H9 (cell line): ENCODE results near the gene PISD. TPM values are rescaled to one million over a fixed set of nuclear protein-coding genes. Genes with fewer than 3 reads are reported as not detected.

Experiments
- DNase-seq: peaks from one replicate; pipeline ENCODE4 v3.0.0-alpha.2; 2017
- H2AFZ ChIP-seq: one replicate; pipeline ENCODE4 v1.6.1; 2013; ENCODE audit warnings: mild to moderate bottlenecking, low read length, control low read depth, moderate library complexity
- H2AK5ac ChIP-seq: 2 replicates; pipeline ENCODE4 v1.6.1; 2013; ENCODE audit warnings: low read length, control low read depth, mixed read lengths; ENCODE audit not compliant: insufficient read length
- H2BK120ac ChIP-seq: one replicate; pipeline ENCODE4 v1.6.1; 2013; ENCODE audit warnings: low read depth, mild to moderate bottlenecking, low read length, control low read depth, inconsistent platforms; ENCODE audit not compliant: poor library complexity, severe bottlenecking
- H2BK12ac ChIP-seq: 2 replicates; pipeline ENCODE4 v1.6.1; 2013; ENCODE audit warnings: low read length, control low read depth, mixed read lengths, low read depth; ENCODE audit not compliant: insufficient read length
- H2BK15ac ChIP-seq: 2 replicates; pipeline ENCODE4 v1.6.1; 2013; ENCODE audit warnings: low read depth, low read length, control low read depth
- H2BK20ac ChIP-seq: one replicate; pipeline ENCODE4 v1.6.1; 2013; ENCODE audit warnings: low read depth, mild to moderate bottlenecking, low read length, control low read depth, inconsistent platforms; ENCODE audit not compliant: poor library complexity, severe bottlenecking
- H2BK5ac ChIP-seq: 2 replicates; pipeline ENCODE4 v1.6.1; 2013; ENCODE audit warnings: low read length, control low read depth, mixed read lengths; ENCODE audit not compliant: insufficient read length
- H3K14ac ChIP-seq: 2 replicates; pipeline ENCODE4 v1.6.1; 2013; ENCODE audit warnings: low read length, control low read depth; ENCODE audit not compliant: insufficient read depth
- H3K18ac ChIP-seq: 2 replicates; pipeline ENCODE4 v1.6.1; 2013; ENCODE audit warnings: low read depth, mild to moderate bottlenecking, mixed read lengths, low read length, control low read depth; ENCODE audit not compliant: insufficient read length
- H3K23ac ChIP-seq: 2 replicates; pipeline ENCODE4 v1.6.1; 2013; ENCODE audit warnings: low read length, control low read depth, mixed read lengths, low read depth; ENCODE audit not compliant: insufficient read length
- H3K23me2 ChIP-seq: 2 replicates; pipeline ENCODE4 v1.6.1; 2013; ENCODE audit warnings: low read depth, mild to moderate bottlenecking, mixed read lengths, low read length, control low read depth; ENCODE audit not compliant: insufficient read length, poor library complexity, severe bottlenecking
- H3K27ac ChIP-seq: 2 replicates; pipeline ENCODE4 v1.5.1; 2013; ENCODE audit warnings: low read length, control low read depth, mixed read lengths, low read depth; ENCODE audit not compliant: insufficient read length
- H3K27me3 ChIP-seq: 2 replicates; pipeline ENCODE4 v1.6.1; 2013; ENCODE audit warnings: low read length, control low read depth, inconsistent platforms; ENCODE audit not compliant: insufficient read depth
- H3K4ac ChIP-seq: 2 replicates; pipeline ENCODE4 v1.6.1; 2013; ENCODE audit warnings: low read depth, mild to moderate bottlenecking, control low read depth, inconsistent platforms, low read length, moderate library complexity
- H3K4me1 ChIP-seq: 2 replicates; pipeline ENCODE4 v1.6.1; 2013; ENCODE audit warnings: low read length, control low read depth, inconsistent platforms; ENCODE audit not compliant: insufficient read depth
- H3K4me2 ChIP-seq: 2 replicates; pipeline ENCODE4 v1.6.1; 2013; ENCODE audit warnings: low read length, control low read depth, mixed read lengths; ENCODE audit not compliant: insufficient read length, insufficient read depth
- H3K56ac ChIP-seq: 2 replicates; pipeline ENCODE4 v1.6.1; 2013; ENCODE audit warnings: low read depth, mild to moderate bottlenecking, mixed read lengths, low read length, control low read depth; ENCODE audit not compliant: insufficient read length
- H3K79me1 ChIP-seq: 2 replicates; pipeline ENCODE4 v1.6.1; 2013; ENCODE audit warnings: low read depth, mild to moderate bottlenecking, moderate library complexity, low read length, control low read depth, inconsistent platforms; ENCODE audit not compliant: insufficient read depth, poor library complexity, severe bottlenecking
- H3K79me2 ChIP-seq: 2 replicates; pipeline ENCODE4 v1.6.1; 2013; ENCODE audit warnings: low read length, control low read depth, inconsistent platforms; ENCODE audit not compliant: insufficient read depth
- H3K9ac ChIP-seq: 2 replicates; pipeline ENCODE4 v1.6.1; 2013; ENCODE audit warnings: low read length, control low read depth, mixed read lengths; ENCODE audit not compliant: insufficient read length; ENCODE audit errors: extremely low read depth
- H3K9me3 ChIP-seq: one replicate; pipeline ENCODE4 v1.6.1; 2013; ENCODE audit warnings: low read depth, low read length, inconsistent platforms; ENCODE audit not compliant: control insufficient read depth
- H3T11ph ChIP-seq: one replicate; pipeline ENCODE4 v1.6.1; 2013; ENCODE audit warnings: mild to moderate bottlenecking, low read length, control low read depth, inconsistent platforms
- H4K20me1 ChIP-seq: one replicate; pipeline ENCODE4 v1.6.1; 2013; ENCODE audit not compliant: control insufficient read depth, insufficient read length, insufficient read depth
- H4K5ac ChIP-seq: 2 replicates; pipeline ENCODE4 v1.6.1; 2013; ENCODE audit warnings: low read depth, mild to moderate bottlenecking, mixed read lengths, low read length, control low read depth; ENCODE audit not compliant: insufficient read length
- H4K8ac ChIP-seq: replicated peaks from 2 replicates; pipeline ENCODE4 v1.6.1; 2013; ENCODE audit warnings: low read length, control low read depth, mixed read lengths, low read depth; ENCODE audit not compliant: insufficient read length
- H4K91ac ChIP-seq: 2 replicates; pipeline ENCODE4 v1.6.1; 2013; ENCODE audit warnings: low read depth, mild to moderate bottlenecking, moderate library complexity, mixed read lengths, low read length, control low read depth; ENCODE audit not compliant: insufficient read length
- H3K27ac Mint-ChIP-seq, 3 experiments: 2 replicates in 2 of 3; 3 replicates in 1 of 3; pipeline ENCODE4 v1.8.0; 2020 to 2021; ENCODE audit warnings: mixed read lengths in 3 of 3, mild to moderate bottlenecking in 1 of 3, moderate library complexity in 1 of 3
- H3K27me3 Mint-ChIP-seq: 2 replicates; pipeline ENCODE4 v1.8.0; 2021; ENCODE audit warnings: low read depth, mild to moderate bottlenecking, moderate library complexity, mixed read lengths
- H3K36me3 Mint-ChIP-seq, 3 experiments: 2 replicates in 2 of 3; 3 replicates in 1 of 3; pipeline ENCODE4 v1.8.0; 2020 to 2021; ENCODE audit warnings: low read depth in 3 of 3, mixed read lengths in 3 of 3; ENCODE audit not compliant: insufficient read depth in 1 of 3
- H3K4me1 Mint-ChIP-seq, 2 experiments: 2 replicates each; pipeline ENCODE4 v1.8.0; 2020; ENCODE audit warnings: mixed read lengths in 2 of 2
- H3K4me3 Mint-ChIP-seq, 2 experiments: 2 replicates in 1 of 2; 3 replicates in 1 of 2; pipeline ENCODE4 v1.8.0; 2020 to 2021; ENCODE audit warnings: mild to moderate bottlenecking in 2 of 2, mixed read lengths in 2 of 2, moderate library complexity in 1 of 2
- H3K9me3 Mint-ChIP-seq, 2 experiments: 2 replicates in 1 of 2; 3 replicates in 1 of 2; pipeline ENCODE4 v1.8.0; 2020; ENCODE audit warnings: mild to moderate bottlenecking in 2 of 2, mixed read lengths in 2 of 2, moderate library complexity in 1 of 2
- WGBS: extraction: QIAGEN DNeasy Blood & Tissue Kit; methylation state at CpG from one replicate; pipeline ENCODE4 v1.1.7; 2013; ENCODE audit warnings: missing lambda C conversion rate, low lambda C conversion rate, mixed read lengths; ENCODE audit not compliant: insufficient read length; ENCODE audit errors: extremely low coverage; 5-methylcytosine and 5-hydroxymethylcytosine counted together
- total RNA-seq: library from RNA; stranded (reverse); gene quantifications from 2 replicates; pipeline ENCODE4 v1.2.1, GENCODE V29; 2021
- TF ChIP-seq, protein P1 (sequence below): fragments of 200-600 bp; sonication (generic); conservative IDR thresholded peaks from 3 replicates; pipeline ENCODE4 v1.8.0; 2021; ENCODE audit warnings: antibody characterized with exemption, mild to moderate bottlenecking

The PISD gene
- total RNA-seq, 1 experiment from 2014 or later, result 62.0 TPM

DNA sequence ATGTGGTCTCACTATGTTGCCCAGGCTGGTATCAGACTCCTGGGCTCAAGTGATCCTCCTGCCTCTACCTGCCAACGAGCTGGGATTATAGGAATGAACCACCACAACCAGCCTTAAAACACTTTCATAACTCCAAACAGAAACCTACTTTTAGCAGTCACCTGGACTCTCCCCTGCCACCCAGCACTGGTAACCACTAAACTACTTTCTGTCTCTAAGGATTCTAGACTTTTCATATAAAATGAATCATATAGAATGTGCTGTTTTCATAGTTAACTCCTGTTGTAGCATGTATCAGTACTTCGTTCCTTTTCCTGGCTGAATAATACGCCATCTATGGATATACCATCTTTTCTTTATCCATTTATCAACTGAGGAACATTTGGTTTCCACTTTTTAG is 29.4 kb upstream of the PISD start:
- Histone ChIP-seq H3K4me1 (no peaks in the 10 kb centered on the region), H3K56ac (no peak overlapping the region), H3K4ac (no peak overlapping the region), H3K79me1 (no peaks in the 10 kb centered on the region), H2BK15ac (no peak overlapping the region), H2BK5ac (no peak overlapping the region), H3K9me3 (no peaks in the 10 kb centered on the region), H3K4me2 (no peak overlapping the region), H3K23me2 (no peaks in the 10 kb centered on the region), H4K5ac (no peak overlapping the region), H3K27me3 (no peaks in the 10 kb centered on the region), H3K23ac (no peak overlapping the region), H4K20me1 (no peaks in the 10 kb centered on the region), H2BK120ac (no peak overlapping the region), H4K91ac (no peak overlapping the region), H2BK20ac (no peak overlapping the region), H3K14ac (no peak overlapping the region), H3K9ac (no peak overlapping the region), H2AFZ (no peak overlapping the region), H3T11ph (no peak overlapping the region), H3K18ac (no peak overlapping the region), H3K79me2 (no peaks in the 10 kb centered on the region), H2AK5ac (no peak overlapping the region), H2BK12ac (no peak overlapping the region), H3K27ac (no peak overlapping the region), H4K8ac (no peak overlapping the region)
- TF ChIP-seq, protein P1, sequence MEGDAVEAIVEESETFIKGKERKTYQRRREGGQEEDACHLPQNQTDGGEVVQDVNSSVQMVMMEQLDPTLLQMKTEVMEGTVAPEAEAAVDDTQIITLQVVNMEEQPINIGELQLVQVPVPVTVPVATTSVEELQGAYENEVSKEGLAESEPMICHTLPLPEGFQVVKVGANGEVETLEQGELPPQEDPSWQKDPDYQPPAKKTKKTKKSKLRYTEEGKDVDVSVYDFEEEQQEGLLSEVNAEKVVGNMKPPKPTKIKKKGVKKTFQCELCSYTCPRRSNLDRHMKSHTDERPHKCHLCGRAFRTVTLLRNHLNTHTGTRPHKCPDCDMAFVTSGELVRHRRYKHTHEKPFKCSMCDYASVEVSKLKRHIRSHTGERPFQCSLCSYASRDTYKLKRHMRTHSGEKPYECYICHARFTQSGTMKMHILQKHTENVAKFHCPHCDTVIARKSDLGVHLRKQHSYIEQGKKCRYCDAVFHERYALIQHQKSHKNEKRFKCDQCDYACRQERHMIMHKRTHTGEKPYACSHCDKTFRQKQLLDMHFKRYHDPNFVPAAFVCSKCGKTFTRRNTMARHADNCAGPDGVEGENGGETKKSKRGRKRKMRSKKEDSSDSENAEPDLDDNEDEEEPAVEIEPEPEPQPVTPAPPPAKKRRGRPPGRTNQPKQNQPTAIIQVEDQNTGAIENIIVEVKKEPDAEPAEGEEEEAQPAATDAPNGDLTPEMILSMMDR, result no peak
- no peak for DNase-seq
- peaks cover 35 to 81% (median 81%) of the 10 kb centered on the region in 3 experiments for H3K36me3 Mint-ChIP-seq
- no CpG with 5 or more reads among the region's 3 CpGs for WGBS
- no peaks in the 10 kb centered on the region for H3K4me1 Mint-ChIP-seq
- no peak overlapping the region for H3K4me3 Mint-ChIP-seq
- no peaks in the 10 kb centered on the region for H3K27me3 Mint-ChIP-seq
- peak overlapping the region in 1 of 3 experiments; percentile 25; a peak in 2 of 7 replicates for H3K27ac Mint-ChIP-seq
- H3K9me3 Mint-ChIP-seq, result no peaks in the 10 kb centered on the region
